GM12891 (cell line): ENCODE data around the gene NEMP2.

ENCODE experiments used
- PAX5 ChIP-seq: IDR thresholded peaks from 2 replicates; pipeline ENCODE4 v1.6.1; 2011; ENCODE audit warnings: low read length, moderate library complexity, mild to moderate bottlenecking; ENCODE audit not compliant: insufficient read depth, severe bottlenecking
- POLR2A ChIP-seq: IDR thresholded peaks from 2 replicates; pipeline ENCODE4 v1.6.1; 2011; ENCODE audit warnings: low read depth, low read length, control low read depth
- POLR2AphosphoS5 ChIP-seq: IDR thresholded peaks from 2 replicates; pipeline ENCODE4 v1.6.1; 2011; ENCODE audit warnings: low read depth, low read length, control low read depth
- POU2F2 ChIP-seq: IDR thresholded peaks from 2 replicates; pipeline ENCODE4 v1.6.1; 2011; ENCODE audit warnings: low read depth, mild to moderate bottlenecking, control low read depth, low read length, moderate library complexity
- SPI1 ChIP-seq: IDR thresholded peaks from 2 replicates; pipeline ENCODE4 v1.6.1; 2011; ENCODE audit warnings: low read depth, low read length, control low read depth
- TAF1 ChIP-seq: IDR thresholded peaks from 2 replicates; pipeline ENCODE4 v1.6.1; 2011; ENCODE audit warnings: low read depth, low read length, control low read depth

DNA sequence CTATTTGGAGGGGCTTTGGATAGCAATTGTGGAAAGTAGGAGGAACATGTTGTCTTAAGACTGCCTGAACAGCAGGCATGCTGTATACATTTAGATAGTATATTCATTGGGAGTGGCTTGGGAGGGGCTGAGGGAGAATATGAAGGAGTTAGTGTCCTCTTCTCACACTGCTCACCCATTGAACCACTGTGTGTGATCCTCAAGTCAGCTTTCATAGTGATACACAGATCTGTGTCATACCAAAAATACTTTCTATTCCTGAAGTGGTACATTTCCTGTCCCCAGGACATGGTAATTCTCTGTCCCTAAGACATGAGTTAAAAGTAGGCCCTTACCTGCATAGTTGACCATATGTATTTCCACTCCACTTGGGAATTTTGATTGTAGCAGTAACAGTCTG lies 9.6 kb downstream of the NEMP2 start:
- no peak for TF ChIP-seq POLR2A
- TF ChIP-seq POLR2AphosphoS5, result no peak
- TF ChIP-seq SPI1, result no peak
- TF ChIP-seq POU2F2, result no peak
- TF ChIP-seq TAF1, result no peak
- no peak for TF ChIP-seq PAX5
